ACC112 (cell line): ENCODE data around the gene HSPA6.
"Not testable (repeated sequence)": the region's sequence is repeated elsewhere in the genome, so short reads cannot be mapped to it uniquely, and the experiment has no call there.

Experiments
- H2AFZ ChIP-seq: fragments of 200-600 bp; sonication (generic); one replicate; pipeline ENCODE4 v1.6.0; 2017; ENCODE audit warnings: antibody characterized with exemption, low read length; ENCODE audit not compliant: unreplicated experiment
- H3K27ac ChIP-seq: fragments of 200-600 bp; sonication (generic); 2 replicates; pipeline ENCODE4 v1.5.1; 2014; ENCODE audit warnings: low read depth, mild to moderate bottlenecking, antibody characterized with exemption, low read length, moderate library complexity
- H3K27me3 ChIP-seq: fragments of 200-600 bp; sonication (generic); 2 replicates; pipeline ENCODE4 v1.6.1; 2014; ENCODE audit warnings: mild to moderate bottlenecking, antibody characterized with exemption, low read length, moderate library complexity, mixed read lengths; ENCODE audit not compliant: insufficient read depth
- H3K36me3 ChIP-seq: fragments of 200-600 bp; sonication (generic); 2 replicates; pipeline ENCODE4 v1.6.1; 2016; ENCODE audit warnings: mild to moderate bottlenecking, antibody characterized with exemption, low read length, moderate library complexity, mixed read lengths; ENCODE audit not compliant: insufficient read depth
- H3K4me1 ChIP-seq: fragments of 200-600 bp; sonication (generic); one replicate; pipeline ENCODE4 v1.6.1; 2016; ENCODE audit warnings: low read length, mixed read lengths; ENCODE audit not compliant: insufficient read depth, unreplicated experiment, control insufficient read depth
- H3K4me3 ChIP-seq: fragments of 200-600 bp; sonication (generic); 2 replicates; pipeline ENCODE4 v1.5.1; 2014; ENCODE audit warnings: mild to moderate bottlenecking, low read depth, low read length
- H3K79me2 ChIP-seq: fragments of 200-600 bp; sonication (generic); one replicate; pipeline ENCODE4 v1.6.0; 2016; ENCODE audit warnings: low read length; ENCODE audit not compliant: control insufficient read depth, unreplicated experiment, insufficient read depth

HSPA6 gene

DNA sequence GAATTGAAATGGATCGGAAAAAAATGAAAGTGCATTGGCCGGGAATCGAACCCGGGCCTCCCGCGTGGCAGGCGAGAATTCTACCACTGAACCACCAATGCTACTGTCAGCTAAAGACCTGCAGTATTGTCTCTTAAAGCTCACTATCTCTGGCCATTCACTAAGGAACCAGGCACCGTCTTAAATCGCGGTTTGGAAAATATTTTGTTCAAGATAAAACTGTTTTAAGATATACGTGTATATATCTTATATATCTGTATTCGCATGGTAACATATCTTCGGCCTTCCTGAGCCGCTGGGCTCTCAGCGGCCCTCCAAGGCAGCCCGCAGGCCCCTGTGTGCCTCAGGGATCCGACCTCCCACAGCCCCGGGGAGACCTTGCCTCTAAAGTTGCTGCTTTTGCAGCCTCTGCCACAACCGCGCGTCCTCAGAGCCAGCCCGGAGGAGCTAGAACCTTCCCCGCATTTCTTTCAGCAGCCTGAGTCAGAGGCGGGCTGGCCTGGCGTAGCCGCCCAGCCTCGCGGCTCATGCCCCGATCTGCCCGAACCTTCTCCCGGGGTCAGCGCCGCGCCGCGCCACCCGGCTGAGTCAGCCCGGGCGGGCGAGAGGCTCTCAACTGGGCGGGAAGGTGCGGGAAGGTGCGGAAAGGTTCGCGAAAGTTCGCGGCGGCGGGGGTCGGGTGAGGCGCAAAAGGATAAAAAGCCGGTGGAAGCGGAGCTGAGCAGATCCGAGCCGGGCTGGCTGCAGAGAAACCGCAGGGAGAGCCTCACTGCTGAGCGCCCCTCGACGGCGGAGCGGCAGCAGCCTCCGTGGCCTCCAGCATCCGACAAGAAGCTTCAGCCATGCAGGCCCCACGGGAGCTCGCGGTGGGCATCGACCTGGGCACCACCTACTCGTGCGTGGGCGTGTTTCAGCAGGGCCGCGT is at the start of gene HSPA6:
TSS of gene HSPA6 (plus strand) at position 724 of the 925 bp plus-strand sequence. CDS start at position 843, 119 bp downstream.
- H3K27me3 ChIP-seq, H3K4me1 ChIP-seq, H3K79me2 ChIP-seq, H3K36me3 ChIP-seq: not testable (repeated sequence)
- Histone ChIP-seq H2AFZ (peak within 1 kb of the TSS; percentile 63), H3K27ac (peak within 1 kb of the TSS; percentile 67), H3K4me3 (peak within 1 kb of the TSS; percentile 79)

DNA sequence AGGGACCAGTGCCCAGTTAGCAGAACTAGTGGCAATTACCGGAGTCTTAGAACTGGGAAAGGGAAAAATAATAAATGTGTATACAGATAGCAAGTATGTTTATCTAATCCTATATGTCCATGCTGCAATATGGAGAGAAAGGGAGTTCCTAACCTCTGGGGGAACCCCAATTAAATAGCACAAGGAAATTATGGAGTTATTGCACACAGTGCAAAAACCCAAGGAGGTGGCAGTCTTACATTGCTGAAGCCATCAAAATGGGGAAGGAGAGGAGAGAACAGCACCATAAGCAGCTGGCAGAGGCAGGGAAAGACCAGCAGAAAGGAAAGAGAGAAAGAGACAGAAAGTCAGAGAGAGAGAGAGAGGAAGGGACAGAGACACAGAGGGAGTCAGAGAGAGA is 46.6 kb upstream of the HSPA6 start:
- H3K79me2 ChIP-seq, H3K4me3 ChIP-seq, H3K4me1 ChIP-seq, H2AFZ ChIP-seq, H3K36me3 ChIP-seq, H3K27ac ChIP-seq: not testable (repeated sequence)
- peaks cover 16% of the 10 kb centered on the region; the same call in 1 of the 2 replicates for H3K27me3 ChIP-seq

- Histone ChIP-seq H3K27me3 (peaks cover 19% of the 10 kb centered on the region; the same call in 1 of the 2 replicates), H3K79me2 (no peaks in the 10 kb centered on the region), H3K36me3 (no peaks in the 10 kb centered on the region), H3K4me1 (no peaks in the 10 kb centered on the region), H2AFZ (no peak overlapping the region), H3K27ac (no peak overlapping the region), H3K4me3 (no peak overlapping the region)
Measured at GRCh38 chr1:161478985-161479384, 45.4 kb upstream of the HSPA6 start.

DNA sequence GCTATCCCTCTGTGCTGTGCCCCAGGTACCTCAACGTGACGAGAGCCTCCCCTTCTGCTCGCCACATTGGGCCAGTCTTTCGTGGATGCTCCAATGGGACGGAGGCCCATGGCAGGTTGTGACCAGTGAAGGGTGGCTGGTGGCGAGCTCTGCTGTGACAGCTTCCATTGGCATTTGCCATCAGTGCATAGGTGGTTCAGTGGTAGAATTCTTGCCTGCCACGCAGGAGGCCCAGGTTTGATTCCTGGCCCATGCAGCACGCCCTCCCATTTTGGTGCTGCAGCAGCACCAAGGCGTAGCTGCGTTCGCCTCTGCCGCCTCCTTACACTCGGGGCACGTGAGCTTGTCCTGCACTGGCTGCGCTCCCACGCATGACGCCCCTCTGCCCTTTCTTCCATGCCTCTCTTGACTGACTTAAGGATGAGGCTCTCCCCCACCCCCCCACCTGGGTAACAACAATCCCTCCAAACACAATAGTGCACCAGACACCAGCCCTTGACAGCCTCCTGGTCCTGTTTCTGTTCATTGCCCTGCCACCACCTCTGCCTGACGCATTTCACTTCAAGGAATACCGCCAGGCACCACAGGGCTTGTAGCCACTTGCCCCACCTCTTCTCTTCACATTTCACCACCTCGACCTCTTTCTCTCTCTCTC is 43.8 kb upstream of the HSPA6 start:
- Histone ChIP-seq H3K4me3 (no peak overlapping the region), H3K4me1 (no peaks in the 10 kb centered on the region), H3K27me3 (peaks cover 19% of the 10 kb centered on the region; the same call in 1 of the 2 replicates), H3K36me3 (no peaks in the 10 kb centered on the region), H3K27ac (no peak overlapping the region), H2AFZ (no peak overlapping the region), H3K79me2 (no peaks in the 10 kb centered on the region)

- Histone ChIP-seq H3K36me3 (no peaks in the 10 kb centered on the region), H2AFZ (no peak overlapping the region), H3K4me1 (no peaks in the 10 kb centered on the region), H3K79me2 (no peaks in the 10 kb centered on the region), H3K27me3 (peaks cover 19% of the 10 kb centered on the region; the same call in 1 of the 2 replicates), H3K4me3 (no peak overlapping the region), H3K27ac (no peak overlapping the region)
Measured at GRCh38 chr1:161481624-161482392, 42.5 kb upstream of the HSPA6 start.

GRCh38 chr1:161482610-161483009 is 41.7 kb upstream of the HSPA6 start:
- no peaks in the 10 kb centered on the region for H3K79me2 ChIP-seq
- no peaks in the 10 kb centered on the region for H3K36me3 ChIP-seq
- H3K4me3 ChIP-seq, result no peak overlapping the region
- no peak overlapping the region for H2AFZ ChIP-seq
- H3K27ac ChIP-seq, result no peak overlapping the region
- H3K27me3 ChIP-seq, result peaks cover 19% of the 10 kb centered on the region; the same call in 1 of the 2 replicates
- no peaks in the 10 kb centered on the region for H3K4me1 ChIP-seq

DNA sequence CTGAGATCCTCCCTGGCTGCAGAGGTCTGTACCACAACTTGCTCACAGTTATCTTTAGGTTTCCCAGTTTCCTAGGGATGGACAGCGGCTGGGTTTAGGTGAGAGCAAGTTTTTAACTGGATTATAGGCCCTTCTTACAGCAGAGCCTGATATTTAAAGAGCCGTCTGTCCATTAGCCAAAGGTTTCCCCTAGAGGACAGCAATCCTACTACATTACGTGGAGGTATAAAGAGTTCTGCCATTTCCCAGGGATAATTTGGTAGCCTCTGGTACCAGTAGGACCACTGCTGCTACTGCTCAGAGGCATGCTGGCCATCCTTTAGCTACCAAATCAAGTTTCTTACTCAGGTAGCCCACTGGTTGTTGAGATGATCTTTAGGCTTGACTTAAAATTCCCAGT is 41.0 kb upstream of the HSPA6 start:
- Histone ChIP-seq H2AFZ (no peak overlapping the region), H3K4me3 (no peak overlapping the region), H3K27me3 (peaks cover 19% of the 10 kb centered on the region; the same call in 1 of the 2 replicates), H3K79me2 (no peaks in the 10 kb centered on the region), H3K36me3 (no peaks in the 10 kb centered on the region), H3K4me1 (no peaks in the 10 kb centered on the region), H3K27ac (no peak overlapping the region)

GRCh38 chr1:161484613-161485012 is 39.7 kb upstream of the HSPA6 start:
- H3K27ac ChIP-seq, result no peak overlapping the region
- H3K36me3 ChIP-seq, result no peaks in the 10 kb centered on the region
- H3K27me3 ChIP-seq, result peaks cover 31% of the 10 kb centered on the region

GRCh38 chr1:161486806-161487741 is 37.3 kb upstream of the HSPA6 start:
- Histone ChIP-seq H3K27ac (no peak overlapping the region), H3K4me1 (no peaks in the 10 kb centered on the region), H2AFZ (no peak overlapping the region), H3K36me3 (no peaks in the 10 kb centered on the region), H3K27me3 (peaks cover 45% of the 10 kb centered on the region), H3K79me2 (no peaks in the 10 kb centered on the region), H3K4me3 (peak overlapping the region; percentile 48)

More at GRCh38 chr1:161484613-161485012, 39.7 kb upstream of the HSPA6 start:
- no peaks in the 10 kb centered on the region for H3K4me1 ChIP-seq
- H3K79me2 ChIP-seq, result no peaks in the 10 kb centered on the region
- no peak overlapping the region for H2AFZ ChIP-seq
- H3K4me3 ChIP-seq, result no peak overlapping the region
